HG03066 (cell line): ENCODE data around the gene RPS6KA5.
"Not testable (repeated sequence)": the region's sequence is repeated elsewhere in the genome, so short reads cannot be mapped to it uniquely, and the experiment has no call there.

Experiments used
- ATAC-seq: cut with Tn5 transposase; IDR thresholded peaks from one replicate; pipeline ENCODE4 v1.9.1; 2021; ENCODE audit warnings: low read depth; ENCODE audit not compliant: unreplicated experiment

The RPS6KA5 gene

GRCh38 chr14:91068642-91069041 lies 8.2 kb upstream of the RPS6KA5 start:
- ATAC-seq: no peak

GRCh38 chr14:91067186-91067585 lies 6.7 kb upstream of the RPS6KA5 start:
- ATAC-seq: no peak

GRCh38 chr14:91065266-91065665 lies 4.8 kb upstream of the RPS6KA5 start:
- ATAC-seq: no peak

GRCh38 chr14:91063119-91063518 lies 2.7 kb upstream of the RPS6KA5 start:
- no peak for ATAC-seq

GRCh38 chr14:91062600-91062999 lies 2.2 kb upstream of the RPS6KA5 start:
- no peak for ATAC-seq

GRCh38 chr14:91061056-91061887 lies 831 bp upstream of the RPS6KA5 start:
- ATAC-seq: no peak

- ATAC-seq: no peak
These were observed 678 bp downstream of the RPS6KA5 start for GRCh38 chr14:91059576-91060350.

GRCh38 chr14:91058042-91058581 lies 2.3 kb downstream of the RPS6KA5 start:
- ATAC-seq: no peak

GRCh38 chr14:91056361-91056760 lies 4.1 kb downstream of the RPS6KA5 start:
- ATAC-seq: no peak

- ATAC-seq: no peak
These were observed 5.4 kb downstream of the RPS6KA5 start for GRCh38 chr14:91055016-91055415.

GRCh38 chr14:91048676-91049075 lies 11.8 kb downstream of the RPS6KA5 start:
- no peak for ATAC-seq

GRCh38 chr14:91048265-91048664 lies 12.2 kb downstream of the RPS6KA5 start:
- ATAC-seq: no peak

- no peak for ATAC-seq
These were observed 13.2 kb downstream of the RPS6KA5 start for GRCh38 chr14:91047174-91047753.

GRCh38 chr14:91046488-91047072 lies 13.9 kb downstream of the RPS6KA5 start:
- ATAC-seq: no peak

- no peak for ATAC-seq
These were observed 19.0 kb downstream of the RPS6KA5 start for GRCh38 chr14:91041450-91041849.

GRCh38 chr14:91040545-91040944 lies 19.9 kb downstream of the RPS6KA5 start:
- no peak for ATAC-seq

GRCh38 chr14:91038439-91038838 lies 22.0 kb downstream of the RPS6KA5 start:
- ATAC-seq: no peak

GRCh38 chr14:91036741-91037469 lies 23.5 kb downstream of the RPS6KA5 start:
- no peak for ATAC-seq

- no peak for ATAC-seq
These were observed 24.6 kb downstream of the RPS6KA5 start for GRCh38 chr14:91035855-91036254.

GRCh38 chr14:91034379-91034778 lies 26.1 kb downstream of the RPS6KA5 start:
- ATAC-seq: not testable (repeated sequence)
